K562 (cell line): ENCODE results near the gene MYMX. TPM values are rescaled to one million over a fixed set of nuclear protein-coding genes. Genes with fewer than 3 reads are reported as not detected.
A peak's percentile ranks its signal among the peaks of the same experiment; 100 is the strongest.

Experiments
- EGR1 ChIP-seq: fragments of 450-650 bp; conservative IDR thresholded peaks from 2 replicates; pipeline ENCODE4 v1.6.1; 2017; ENCODE audit warnings: mild to moderate bottlenecking
- GABPA ChIP-seq: fragments of 200-800 bp; sonication (Bioruptor generic); conservative IDR thresholded peaks from 2 replicates; pipeline ENCODE4 v1.6.1; 2016; ENCODE audit warnings: low read depth, missing genetic modification characterization, missing compliant biosample characterization
- HDAC1 ChIP-seq, 2 experiments: fragments of 450-650 bp; IDR thresholded peaks; 2 replicates each; pipeline ENCODE4 v1.6.1; 2016 to 2017; ENCODE audit warnings: inconsistent platforms in 1 of 2, mild to moderate bottlenecking in 1 of 2, moderate library complexity in 1 of 2
- KDM4B ChIP-seq, 2 experiments: fragments of 450-650 bp in 1 of 2; sonication (generic) in 1 of 2; IDR thresholded peaks; 2 replicates each; pipeline ENCODE4 v1.6.1; 2016 to 2017; ENCODE audit warnings: borderline replicate concordance in 2 of 2, antibody characterized with exemption in 1 of 2, low read depth in 1 of 2, mild to moderate bottlenecking in 1 of 2
- MTA2 ChIP-seq: fragments of 450-650 bp; IDR thresholded peaks from 2 replicates; pipeline ENCODE4 v1.6.1; 2016; ENCODE audit warnings: low read depth
- MTA3 ChIP-seq: fragments of 450-650 bp; formaldehyde crosslinking; IDR thresholded peaks from 2 replicates; pipeline ENCODE4 v1.6.1; 2017; ENCODE audit warnings: mild to moderate bottlenecking, borderline replicate concordance
- NR2C2 ChIP-seq, 2 experiments: fragments of 200-800 bp in 1 of 2; sonication (Bioruptor generic) in 1 of 2; sonication (generic) in 1 of 2; formaldehyde crosslinking in 1 of 2; IDR thresholded peaks; 2 replicates each; pipeline versions ENCODE4 v1.6.1 to v1.8.0; 2016 to 2022; ENCODE audit warnings: mild to moderate bottlenecking in 1 of 2, missing compliant biosample characterization in 1 of 2, missing genetic modification characterization in 1 of 2, missing genetic modification reagents in 1 of 2
- PHF8 ChIP-seq: fragments of 200-600 bp; sonication (generic); IDR thresholded peaks from 2 replicates; pipeline ENCODE4 v1.6.1; 2012; ENCODE audit warnings: mixed run types, mild to moderate bottlenecking, inconsistent platforms, low read length, moderate library complexity, borderline replicate concordance
- RB1 ChIP-seq: fragments of 450-650 bp; IDR thresholded peaks from 2 replicates; pipeline ENCODE4 v1.6.1; 2017; ENCODE audit warnings: low read depth, mild to moderate bottlenecking
- TEAD1 ChIP-seq, 2 experiments: fragments of 450-650 bp in 1 of 2; sonication (generic) in 1 of 2; formaldehyde crosslinking; IDR thresholded peaks; 2 replicates each; pipeline versions ENCODE4 v1.4.0 to v1.8.0; 2020 to 2022; ENCODE audit warnings: mild to moderate bottlenecking in 2 of 2, missing genetic modification reagents in 1 of 2
- ZBTB7A ChIP-seq: IDR thresholded peaks from 2 replicates; pipeline ENCODE4 v1.6.1; 2011; ENCODE audit warnings: low read depth, mild to moderate bottlenecking, low read length, moderate library complexity, borderline replicate concordance; ENCODE audit not compliant: control insufficient read depth
- polyA plus RNA-seq, 8 experiments: library from polyadenylated mRNA; depleted of rRNA in 4 of 8; stranded (reverse) in 5 of 8; unstranded in 3 of 8; fragments of >200 nt; fragmentation: Nextera tagmentation in 2 of 8; fragmentation: Illumina TruSeq in 1 of 8; extraction: Ambion mirVana in 2 of 8; extraction: Trizol in 1 of 8; gene quantifications; 2 replicates each; pipeline versions ENCODE4 v1.2.1 to v1.2.3, GENCODE V29; 2011 to 2014; ENCODE audit warnings: inconsistent platforms in 1 of 8, missing spikeins in 1 of 8
- total RNA-seq, 7 experiments: library from RNA; depleted of rRNA in 6 of 7; stranded (reverse); fragments of >200 nt in 6 of 7; fragmentation: Illumina TruSeq in 2 of 7; extraction: Trizol in 2 of 7; gene quantifications; 2 replicates each; pipeline versions ENCODE4 v1.2.1 to v1.2.3, GENCODE V29; 2011 to 2021; ENCODE audit warnings: low replicate concordance in 1 of 7
- TF ChIP-seq, protein P1 (sequence below): sonication (generic); formaldehyde crosslinking; IDR thresholded peaks from 2 replicates; pipeline ENCODE4 v1.8.0; 2022; ENCODE audit warnings: missing genetic modification reagents, mild to moderate bottlenecking, borderline replicate concordance
- TF ChIP-seq, protein P2 (sequence below), 2 experiments: fragments of 450-650 bp; conservative IDR thresholded peaks; 2 replicates each; pipeline ENCODE4 v1.6.1; 2017; ENCODE audit warnings: mild to moderate bottlenecking in 2 of 2, moderate library complexity in 2 of 2
- TF ChIP-seq, protein P3 (sequence below): fragments of 250-450 bp; sonication (Bioruptor Pico); IDR thresholded peaks from 2 replicates; pipeline ENCODE4 v1.9.0; 2021; ENCODE audit warnings: mild to moderate bottlenecking, inconsistent platforms
- TF ChIP-seq, protein P4 (sequence below): sonication (generic); formaldehyde crosslinking; IDR thresholded peaks from 2 replicates; pipeline ENCODE4 v1.8.1; 2023; ENCODE audit warnings: mild to moderate bottlenecking, missing genetic modification reagents
- TF ChIP-seq, protein P5 (sequence below): fragments of 450-650 bp; formaldehyde crosslinking; IDR thresholded peaks from 2 replicates; pipeline ENCODE4 v1.4.0; 2022; ENCODE audit warnings: mild to moderate bottlenecking, moderate library complexity

MYMX gene
- total and polyA plus RNA-seq, 9 of the 15 experiments (the other 6 are each of a cell fraction or from before 2014, with no cell fraction given): 0.12 TPM; not detected in 8

DNA sequence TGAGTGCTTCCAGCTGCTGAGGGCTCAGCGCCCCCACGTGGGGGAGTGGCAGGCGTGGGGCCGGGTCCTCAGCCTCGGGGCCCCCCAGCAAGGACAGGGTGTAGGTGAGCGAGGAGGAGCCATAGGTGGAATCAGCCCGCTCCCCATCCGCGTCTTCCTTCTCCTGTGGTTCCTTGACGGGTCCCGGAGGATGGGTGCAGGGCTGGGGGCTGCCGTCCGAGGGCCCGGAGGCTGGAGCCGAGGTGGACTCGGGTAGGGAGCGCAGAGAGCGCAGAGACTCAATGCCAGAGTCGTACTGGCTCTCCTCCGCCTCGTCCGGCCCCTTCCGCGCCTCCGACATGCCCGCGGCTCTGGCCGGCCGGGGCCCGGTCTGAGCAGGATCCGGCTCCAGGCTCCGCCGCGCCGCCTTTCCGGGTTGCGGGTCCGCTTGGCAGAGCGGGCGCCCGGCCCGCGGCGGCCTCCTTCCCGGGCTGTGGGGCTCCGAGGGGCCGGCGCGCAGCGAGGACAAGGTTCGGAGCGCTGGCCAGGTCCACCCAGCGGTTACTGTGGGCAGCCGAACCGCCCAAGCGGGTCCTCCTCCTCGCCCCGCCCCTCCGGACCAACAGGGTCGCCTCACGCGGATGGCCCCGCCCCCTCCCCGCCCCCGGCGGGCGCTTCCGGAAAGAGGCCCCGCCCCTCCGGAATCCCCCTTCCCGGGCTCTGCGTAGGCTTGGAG is 48.4 kb downstream of the MYMX start, which contains the start of gene NFKBIE (continued):
- TF ChIP-seq, protein P1, sequence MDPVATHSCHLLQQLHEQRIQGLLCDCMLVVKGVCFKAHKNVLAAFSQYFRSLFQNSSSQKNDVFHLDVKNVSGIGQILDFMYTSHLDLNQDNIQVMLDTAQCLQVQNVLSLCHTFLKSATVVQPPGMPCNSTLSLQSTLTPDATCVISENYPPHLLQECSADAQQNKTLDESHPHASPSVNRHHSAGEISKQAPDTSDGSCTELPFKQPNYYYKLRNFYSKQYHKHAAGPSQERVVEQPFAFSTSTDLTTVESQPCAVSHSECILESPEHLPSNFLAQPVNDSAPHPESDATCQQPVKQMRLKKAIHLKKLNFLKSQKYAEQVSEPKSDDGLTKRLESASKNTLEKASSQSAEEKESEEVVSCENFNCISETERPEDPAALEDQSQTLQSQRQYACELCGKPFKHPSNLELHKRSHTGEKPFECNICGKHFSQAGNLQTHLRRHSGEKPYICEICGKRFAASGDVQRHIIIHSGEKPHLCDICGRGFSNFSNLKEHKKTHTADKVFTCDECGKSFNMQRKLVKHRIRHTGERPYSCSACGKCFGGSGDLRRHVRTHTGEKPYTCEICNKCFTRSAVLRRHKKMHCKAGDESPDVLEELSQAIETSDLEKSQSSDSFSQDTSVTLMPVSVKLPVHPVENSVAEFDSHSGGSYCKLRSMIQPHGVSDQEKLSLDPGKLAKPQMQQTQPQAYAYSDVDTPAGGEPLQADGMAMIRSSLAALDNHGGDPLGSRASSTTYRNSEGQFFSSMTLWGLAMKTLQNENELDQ (CRISPR knock-in tag): 0 out of 2 replicates have a peak, but pooled peaks have one; percentile 40
- peak; percentile 74; the same call in 1 of the 2 replicates for TF ChIP-seq PHF8
- TF ChIP-seq ZBTB7A: peak; percentile 94
- TF ChIP-seq, protein P2, sequence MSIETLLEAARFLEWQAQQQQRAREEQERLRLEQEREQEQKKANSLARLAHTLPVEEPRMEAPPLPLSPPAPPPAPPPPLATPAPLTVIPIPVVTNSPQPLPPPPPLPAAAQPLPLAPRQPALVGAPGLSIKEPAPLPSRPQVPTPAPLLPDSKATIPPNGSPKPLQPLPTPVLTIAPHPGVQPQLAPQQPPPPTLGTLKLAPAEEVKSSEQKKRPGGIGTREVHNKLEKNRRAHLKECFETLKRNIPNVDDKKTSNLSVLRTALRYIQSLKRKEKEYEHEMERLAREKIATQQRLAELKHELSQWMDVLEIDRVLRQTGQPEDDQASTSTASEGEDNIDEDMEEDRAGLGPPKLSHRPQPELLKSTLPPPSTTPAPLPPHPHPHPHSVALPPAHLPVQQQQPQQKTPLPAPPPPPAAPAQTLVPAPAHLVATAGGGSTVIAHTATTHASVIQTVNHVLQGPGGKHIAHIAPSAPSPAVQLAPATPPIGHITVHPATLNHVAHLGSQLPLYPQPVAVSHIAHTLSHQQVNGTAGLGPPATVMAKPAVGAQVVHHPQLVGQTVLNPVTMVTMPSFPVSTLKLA (conservative IDR thresholded peaks at IDR 0.05): peak; percentile 74 to 89
- TF ChIP-seq HDAC1 (IDR thresholded peaks at IDR 0.05): peak in 1 of 2 experiments; percentile 87; a peak in 2 of 4 replicates
- TF ChIP-seq NR2C2 (CRISPR knock-in tag; IDR thresholded peaks at IDR 0.05): no peak
- TF ChIP-seq NR2C2 (tag; IDR thresholded peaks at IDR 0.05): peak; percentile 13; the same call in 1 of the 2 replicates
- TF ChIP-seq, protein P3, sequence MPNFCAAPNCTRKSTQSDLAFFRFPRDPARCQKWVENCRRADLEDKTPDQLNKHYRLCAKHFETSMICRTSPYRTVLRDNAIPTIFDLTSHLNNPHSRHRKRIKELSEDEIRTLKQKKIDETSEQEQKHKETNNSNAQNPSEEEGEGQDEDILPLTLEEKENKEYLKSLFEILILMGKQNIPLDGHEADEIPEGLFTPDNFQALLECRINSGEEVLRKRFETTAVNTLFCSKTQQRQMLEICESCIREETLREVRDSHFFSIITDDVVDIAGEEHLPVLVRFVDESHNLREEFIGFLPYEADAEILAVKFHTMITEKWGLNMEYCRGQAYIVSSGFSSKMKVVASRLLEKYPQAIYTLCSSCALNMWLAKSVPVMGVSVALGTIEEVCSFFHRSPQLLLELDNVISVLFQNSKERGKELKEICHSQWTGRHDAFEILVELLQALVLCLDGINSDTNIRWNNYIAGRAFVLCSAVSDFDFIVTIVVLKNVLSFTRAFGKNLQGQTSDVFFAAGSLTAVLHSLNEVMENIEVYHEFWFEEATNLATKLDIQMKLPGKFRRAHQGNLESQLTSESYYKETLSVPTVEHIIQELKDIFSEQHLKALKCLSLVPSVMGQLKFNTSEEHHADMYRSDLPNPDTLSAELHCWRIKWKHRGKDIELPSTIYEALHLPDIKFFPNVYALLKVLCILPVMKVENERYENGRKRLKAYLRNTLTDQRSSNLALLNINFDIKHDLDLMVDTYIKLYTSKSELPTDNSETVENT (CRISPR knock-in tag): peak; percentile 71; the same call in 1 of the 2 replicates
- TF ChIP-seq MTA2: no peak
- TF ChIP-seq RB1: peak; percentile 82
- TF ChIP-seq, protein P4, sequence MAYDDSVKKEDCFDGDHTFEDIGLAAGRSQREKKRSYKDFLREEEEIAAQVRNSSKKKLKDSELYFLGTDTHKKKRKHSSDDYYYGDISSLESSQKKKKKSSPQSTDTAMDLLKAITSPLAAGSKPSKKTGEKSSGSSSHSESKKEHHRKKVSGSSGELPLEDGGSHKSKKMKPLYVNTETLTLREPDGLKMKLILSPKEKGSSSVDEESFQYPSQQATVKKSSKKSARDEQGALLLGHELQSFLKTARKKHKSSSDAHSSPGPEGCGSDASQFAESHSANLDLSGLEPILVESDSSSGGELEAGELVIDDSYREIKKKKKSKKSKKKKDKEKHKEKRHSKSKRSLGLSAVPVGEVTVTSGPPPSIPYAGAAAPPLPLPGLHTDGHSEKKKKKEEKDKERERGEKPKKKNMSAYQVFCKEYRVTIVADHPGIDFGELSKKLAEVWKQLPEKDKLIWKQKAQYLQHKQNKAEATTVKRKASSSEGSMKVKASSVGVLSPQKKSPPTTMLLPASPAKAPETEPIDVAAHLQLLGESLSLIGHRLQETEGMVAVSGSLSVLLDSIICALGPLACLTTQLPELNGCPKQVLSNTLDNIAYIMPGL (CRISPR knock-in tag): no peak
- TF ChIP-seq, protein P5, sequence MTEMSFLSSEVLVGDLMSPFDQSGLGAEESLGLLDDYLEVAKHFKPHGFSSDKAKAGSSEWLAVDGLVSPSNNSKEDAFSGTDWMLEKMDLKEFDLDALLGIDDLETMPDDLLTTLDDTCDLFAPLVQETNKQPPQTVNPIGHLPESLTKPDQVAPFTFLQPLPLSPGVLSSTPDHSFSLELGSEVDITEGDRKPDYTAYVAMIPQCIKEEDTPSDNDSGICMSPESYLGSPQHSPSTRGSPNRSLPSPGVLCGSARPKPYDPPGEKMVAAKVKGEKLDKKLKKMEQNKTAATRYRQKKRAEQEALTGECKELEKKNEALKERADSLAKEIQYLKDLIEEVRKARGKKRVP: peak; percentile 33; the same call in 1 of the 2 replicates
- 0 out of 4 replicates have a peak, but pooled peaks of 1 of the 2 experiments have one; percentile 42 for TF ChIP-seq TEAD1 (CRISPR knock-in tag; IDR thresholded peaks at IDR 0.05)
- peak; percentile 73; the same call in 1 of the 2 replicates for TF ChIP-seq EGR1
- TF ChIP-seq KDM4B (IDR thresholded peaks at IDR 0.05; ENCODE audit: borderline replicate concordance in 2 of 2, low read depth in 1 of 2): 0 out of 4 replicates have a peak, but pooled peaks of 1 of the 2 experiments have one; percentile 12
- TF ChIP-seq MTA3: peak; percentile 77; the same call in 1 of the 2 replicates
- TF ChIP-seq GABPA (tag): peak; percentile 90
